Measurements from ENCODE around the gene RHBDL1. TPM values are rescaled to one million over a fixed set of nuclear protein-coding genes. Genes with fewer than 3 reads are reported as not detected.

Gene RHBDL1
- total and polyA plus RNA-seq, 9 of the 15 experiments (the other 6 are each of a cell fraction or from before 2014, with no cell fraction given): 0.03 to 5.6 (median 1.3) TPM; not detected in 1

DNA sequence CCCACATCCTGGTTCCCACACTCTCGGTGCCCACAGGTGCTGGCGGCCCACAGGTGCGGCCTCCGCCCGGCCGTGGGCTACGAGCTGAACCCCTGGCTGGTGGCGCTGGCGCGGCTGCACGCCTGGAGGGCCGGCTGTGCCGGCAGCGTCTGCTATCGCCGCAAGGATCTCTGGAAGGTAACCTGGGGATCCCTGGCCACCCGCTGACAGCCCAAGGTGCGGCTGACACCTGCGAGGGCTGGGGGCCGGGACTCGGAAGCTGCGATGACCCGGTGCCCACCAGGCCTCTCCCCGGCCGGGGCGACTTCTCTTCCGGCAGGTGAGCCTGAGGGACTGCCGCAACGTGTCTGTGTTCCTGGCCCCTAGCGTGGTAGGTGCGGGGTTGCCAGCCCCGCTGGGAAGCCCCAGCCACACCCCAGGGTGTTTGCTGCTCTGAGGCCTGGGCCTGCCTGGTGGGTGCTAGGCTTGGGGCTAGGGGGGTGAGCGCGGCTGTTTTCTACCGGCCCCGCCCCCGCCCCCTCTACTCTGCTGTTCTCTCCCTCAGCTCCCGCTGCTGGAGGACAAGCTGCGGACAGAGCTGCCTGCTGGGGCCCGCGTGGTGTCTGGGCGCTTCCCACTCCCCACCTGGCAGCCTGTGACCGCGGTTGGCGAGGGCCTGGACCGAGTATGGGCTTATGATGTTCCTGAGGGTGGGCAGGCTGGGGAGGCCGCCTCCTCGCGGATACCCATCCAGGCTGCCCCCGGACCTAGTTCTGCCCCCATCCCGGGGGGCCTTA is 46.5 kb downstream of the RHBDL1 start (continued):
- TF ChIP-seq, protein P1, sequence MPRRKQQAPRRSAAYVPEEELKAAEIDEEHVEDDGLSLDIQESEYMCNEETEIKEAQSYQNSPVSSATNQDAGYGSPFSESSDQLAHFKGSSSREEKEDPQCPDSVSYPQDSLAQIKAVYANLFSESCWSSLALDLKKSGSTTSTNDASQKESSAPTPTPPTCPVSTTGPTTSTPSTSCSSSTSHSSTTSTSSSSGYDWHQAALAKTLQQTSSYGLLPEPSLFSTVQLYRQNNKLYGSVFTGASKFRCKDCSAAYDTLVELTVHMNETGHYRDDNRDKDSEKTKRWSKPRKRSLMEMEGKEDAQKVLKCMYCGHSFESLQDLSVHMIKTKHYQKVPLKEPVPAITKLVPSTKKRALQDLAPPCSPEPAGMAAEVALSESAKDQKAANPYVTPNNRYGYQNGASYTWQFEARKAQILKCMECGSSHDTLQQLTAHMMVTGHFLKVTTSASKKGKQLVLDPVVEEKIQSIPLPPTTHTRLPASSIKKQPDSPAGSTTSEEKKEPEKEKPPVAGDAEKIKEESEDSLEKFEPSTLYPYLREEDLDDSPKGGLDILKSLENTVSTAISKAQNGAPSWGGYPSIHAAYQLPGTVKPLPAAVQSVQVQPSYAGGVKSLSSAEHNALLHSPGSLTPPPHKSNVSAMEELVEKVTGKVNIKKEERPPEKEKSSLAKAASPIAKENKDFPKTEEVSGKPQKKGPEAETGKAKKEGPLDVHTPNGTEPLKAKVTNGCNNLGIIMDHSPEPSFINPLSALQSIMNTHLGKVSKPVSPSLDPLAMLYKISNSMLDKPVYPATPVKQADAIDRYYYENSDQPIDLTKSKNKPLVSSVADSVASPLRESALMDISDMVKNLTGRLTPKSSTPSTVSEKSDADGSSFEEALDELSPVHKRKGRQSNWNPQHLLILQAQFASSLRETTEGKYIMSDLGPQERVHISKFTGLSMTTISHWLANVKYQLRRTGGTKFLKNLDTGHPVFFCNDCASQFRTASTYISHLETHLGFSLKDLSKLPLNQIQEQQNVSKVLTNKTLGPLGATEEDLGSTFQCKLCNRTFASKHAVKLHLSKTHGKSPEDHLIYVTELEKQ (CRISPR knock-in tag; IDR thresholded peaks at IDR 0.05): no peak
- TF ChIP-seq, protein P2, sequence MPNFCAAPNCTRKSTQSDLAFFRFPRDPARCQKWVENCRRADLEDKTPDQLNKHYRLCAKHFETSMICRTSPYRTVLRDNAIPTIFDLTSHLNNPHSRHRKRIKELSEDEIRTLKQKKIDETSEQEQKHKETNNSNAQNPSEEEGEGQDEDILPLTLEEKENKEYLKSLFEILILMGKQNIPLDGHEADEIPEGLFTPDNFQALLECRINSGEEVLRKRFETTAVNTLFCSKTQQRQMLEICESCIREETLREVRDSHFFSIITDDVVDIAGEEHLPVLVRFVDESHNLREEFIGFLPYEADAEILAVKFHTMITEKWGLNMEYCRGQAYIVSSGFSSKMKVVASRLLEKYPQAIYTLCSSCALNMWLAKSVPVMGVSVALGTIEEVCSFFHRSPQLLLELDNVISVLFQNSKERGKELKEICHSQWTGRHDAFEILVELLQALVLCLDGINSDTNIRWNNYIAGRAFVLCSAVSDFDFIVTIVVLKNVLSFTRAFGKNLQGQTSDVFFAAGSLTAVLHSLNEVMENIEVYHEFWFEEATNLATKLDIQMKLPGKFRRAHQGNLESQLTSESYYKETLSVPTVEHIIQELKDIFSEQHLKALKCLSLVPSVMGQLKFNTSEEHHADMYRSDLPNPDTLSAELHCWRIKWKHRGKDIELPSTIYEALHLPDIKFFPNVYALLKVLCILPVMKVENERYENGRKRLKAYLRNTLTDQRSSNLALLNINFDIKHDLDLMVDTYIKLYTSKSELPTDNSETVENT (CRISPR knock-in tag; IDR thresholded peaks at IDR 0.05): no peak
- no peak for TF ChIP-seq ZNF561 (CRISPR knock-in tag; conservative IDR thresholded peaks at IDR 0.05)
- TF ChIP-seq FOXA3 (CRISPR knock-in tag; conservative IDR thresholded peaks at IDR 0.05 in 1 of 2, IDR thresholded peaks at IDR 0.05 in 1 of 2): no peak
- TF ChIP-seq HNRNPH1 (optimal IDR thresholded peaks at IDR 0.05; ENCODE audit: low read depth, low read length): no peak
- TF ChIP-seq ZNF124 (CRISPR knock-in tag; IDR thresholded peaks at IDR 0.05): no peak
- TF ChIP-seq, protein P3, sequence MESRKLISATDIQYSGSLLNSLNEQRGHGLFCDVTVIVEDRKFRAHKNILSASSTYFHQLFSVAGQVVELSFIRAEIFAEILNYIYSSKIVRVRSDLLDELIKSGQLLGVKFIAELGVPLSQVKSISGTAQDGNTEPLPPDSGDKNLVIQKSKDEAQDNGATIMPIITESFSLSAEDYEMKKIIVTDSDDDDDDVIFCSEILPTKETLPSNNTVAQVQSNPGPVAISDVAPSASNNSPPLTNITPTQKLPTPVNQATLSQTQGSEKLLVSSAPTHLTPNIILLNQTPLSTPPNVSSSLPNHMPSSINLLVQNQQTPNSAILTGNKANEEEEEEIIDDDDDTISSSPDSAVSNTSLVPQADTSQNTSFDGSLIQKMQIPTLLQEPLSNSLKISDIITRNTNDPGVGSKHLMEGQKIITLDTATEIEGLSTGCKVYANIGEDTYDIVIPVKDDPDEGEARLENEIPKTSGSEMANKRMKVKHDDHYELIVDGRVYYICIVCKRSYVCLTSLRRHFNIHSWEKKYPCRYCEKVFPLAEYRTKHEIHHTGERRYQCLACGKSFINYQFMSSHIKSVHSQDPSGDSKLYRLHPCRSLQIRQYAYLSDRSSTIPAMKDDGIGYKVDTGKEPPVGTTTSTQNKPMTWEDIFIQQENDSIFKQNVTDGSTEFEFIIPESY (CRISPR knock-in tag; IDR thresholded peaks at IDR 0.05): 0 out of 2 replicates have a peak, but pooled peaks have one; percentile 25
- TF ChIP-seq ZNF197 (CRISPR knock-in tag; IDR thresholded peaks at IDR 0.05; ENCODE audit: low read depth): no peak
- no peak for TF ChIP-seq KLF16 (IDR thresholded peaks at IDR 0.05)
- TF ChIP-seq, protein P4, sequence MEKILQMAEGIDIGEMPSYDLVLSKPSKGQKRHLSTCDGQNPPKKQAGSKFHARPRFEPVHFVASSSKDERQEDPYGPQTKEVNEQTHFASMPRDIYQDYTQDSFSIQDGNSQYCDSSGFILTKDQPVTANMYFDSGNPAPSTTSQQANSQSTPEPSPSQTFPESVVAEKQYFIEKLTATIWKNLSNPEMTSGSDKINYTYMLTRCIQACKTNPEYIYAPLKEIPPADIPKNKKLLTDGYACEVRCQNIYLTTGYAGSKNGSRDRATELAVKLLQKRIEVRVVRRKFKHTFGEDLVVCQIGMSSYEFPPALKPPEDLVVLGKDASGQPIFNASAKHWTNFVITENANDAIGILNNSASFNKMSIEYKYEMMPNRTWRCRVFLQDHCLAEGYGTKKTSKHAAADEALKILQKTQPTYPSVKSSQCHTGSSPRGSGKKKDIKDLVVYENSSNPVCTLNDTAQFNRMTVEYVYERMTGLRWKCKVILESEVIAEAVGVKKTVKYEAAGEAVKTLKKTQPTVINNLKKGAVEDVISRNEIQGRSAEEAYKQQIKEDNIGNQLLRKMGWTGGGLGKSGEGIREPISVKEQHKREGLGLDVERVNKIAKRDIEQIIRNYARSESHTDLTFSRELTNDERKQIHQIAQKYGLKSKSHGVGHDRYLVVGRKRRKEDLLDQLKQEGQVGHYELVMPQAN (IDR thresholded peaks at IDR 0.05; ENCODE audit: borderline replicate concordance): peak; percentile 14; the same call in 1 of the 2 replicates
- TF ChIP-seq, protein P5, sequence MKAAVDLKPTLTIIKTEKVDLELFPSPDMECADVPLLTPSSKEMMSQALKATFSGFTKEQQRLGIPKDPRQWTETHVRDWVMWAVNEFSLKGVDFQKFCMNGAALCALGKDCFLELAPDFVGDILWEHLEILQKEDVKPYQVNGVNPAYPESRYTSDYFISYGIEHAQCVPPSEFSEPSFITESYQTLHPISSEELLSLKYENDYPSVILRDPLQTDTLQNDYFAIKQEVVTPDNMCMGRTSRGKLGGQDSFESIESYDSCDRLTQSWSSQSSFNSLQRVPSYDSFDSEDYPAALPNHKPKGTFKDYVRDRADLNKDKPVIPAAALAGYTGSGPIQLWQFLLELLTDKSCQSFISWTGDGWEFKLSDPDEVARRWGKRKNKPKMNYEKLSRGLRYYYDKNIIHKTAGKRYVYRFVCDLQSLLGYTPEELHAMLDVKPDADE (conservative IDR thresholded peaks at IDR 0.05; ENCODE audit: control insufficient read depth, low read depth, low read length): 0 out of 2 replicates have a peak, but pooled peaks have one; percentile 22
- TF ChIP-seq, protein P6, sequence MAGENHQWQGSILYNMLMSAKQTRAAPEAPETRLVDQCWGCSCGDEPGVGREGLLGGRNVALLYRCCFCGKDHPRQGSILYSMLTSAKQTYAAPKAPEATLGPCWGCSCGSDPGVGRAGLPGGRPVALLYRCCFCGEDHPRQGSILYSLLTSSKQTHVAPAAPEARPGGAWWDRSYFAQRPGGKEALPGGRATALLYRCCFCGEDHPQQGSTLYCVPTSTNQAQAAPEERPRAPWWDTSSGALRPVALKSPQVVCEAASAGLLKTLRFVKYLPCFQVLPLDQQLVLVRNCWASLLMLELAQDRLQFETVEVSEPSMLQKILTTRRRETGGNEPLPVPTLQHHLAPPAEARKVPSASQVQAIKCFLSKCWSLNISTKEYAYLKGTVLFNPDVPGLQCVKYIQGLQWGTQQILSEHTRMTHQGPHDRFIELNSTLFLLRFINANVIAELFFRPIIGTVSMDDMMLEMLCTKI (IDR thresholded peaks at IDR 0.05; ENCODE audit: partially characterized antibody): no peak

Data from K562 (cell line).